H1 (cell line): ENCODE data around the gene TPM1. TPM values are rescaled to one million over a fixed set of nuclear protein-coding genes. Genes with fewer than 3 reads are reported as not detected.
A peak's percentile ranks its signal among the peaks of the same experiment; 100 is the strongest.

Source experiments
- CTCF ChIA-PET: fragments of 300-600 bp; sonication (Branson Sonifier 250); formaldehyde crosslinking; loops from one replicate; lab custom pipeline; 2021; ENCODE audit not compliant: partially characterized antibody; lab: Charles Lee
- POLR2A ChIA-PET: fragments of 300-600 bp; sonication (Branson Sonifier 250); formaldehyde crosslinking; loops from one replicate; lab custom pipeline; 2021; ENCODE audit warnings: inconsistent platforms; ENCODE audit not compliant: partially characterized antibody; lab: Charles Lee
- DNase-seq, 2 experiments: peaks; one replicate each; pipeline versions ENCODE4 v3.0.0 to v3.0.0-alpha.2; 2010 to 2022; ENCODE audit warnings: low spot score in 2 of 2, low read depth in 1 of 2, mixed read lengths in 1 of 2
- FAIRE-seq: peaks from 2 replicates; lab custom pipeline; 2011; peaks lifted over from hg19 to GRCh38; lab: Jason Lieb, UNC
- H2AFZ ChIP-seq: 2 replicates; pipeline ENCODE4 v1.8.1; 2012; ENCODE audit warnings: low read length, inconsistent platforms
- H2AK5ac ChIP-seq: 2 replicates; pipeline ENCODE4 v1.6.1; 2013; ENCODE audit warnings: low read depth, low read length
- H2BK120ac ChIP-seq: replicated peaks from 2 replicates; pipeline ENCODE3; 2013; ENCODE audit warnings: low read depth, low read length, inconsistent platforms
- H2BK12ac ChIP-seq: 2 replicates; pipeline ENCODE4 v1.6.1; 2013; ENCODE audit warnings: low read depth, low read length
- H2BK15ac ChIP-seq: 2 replicates; pipeline ENCODE4 v1.6.1; 2013; ENCODE audit warnings: low read length
- H2BK20ac ChIP-seq: 2 replicates; pipeline ENCODE4 v1.6.1; 2013; ENCODE audit warnings: low read length
- H2BK5ac ChIP-seq: 2 replicates; pipeline ENCODE4 v1.6.1; 2013; ENCODE audit warnings: low read depth, low read length
- H3K14ac ChIP-seq: 2 replicates; pipeline ENCODE4 v1.6.1; 2013; ENCODE audit warnings: inconsistent platforms; ENCODE audit not compliant: insufficient read length
- H3K18ac ChIP-seq: 2 replicates; pipeline ENCODE4 v1.6.1; 2013; ENCODE audit warnings: low read length; ENCODE audit errors: extremely low read depth
- H3K23ac ChIP-seq: 2 replicates; pipeline ENCODE4 v1.6.1; 2013; ENCODE audit warnings: inconsistent platforms; ENCODE audit not compliant: insufficient read length
- H3K23me2 ChIP-seq: 2 replicates; pipeline ENCODE4 v1.6.1; 2013; ENCODE audit warnings: low read depth, low read length
- H3K27ac ChIP-seq: 2 replicates; pipeline ENCODE4 v1.6.1; 2011; ENCODE audit warnings: low read depth, low read length, inconsistent platforms
- H3K27me3 ChIP-seq, 4 experiments: replicated peaks in 1 of 4; 1 replicate in 1 of 4; 2 replicates in 3 of 4; pipeline versions ENCODE4 v1.6.1 to v1.8.1; 2011 to 2013; ENCODE audit warnings: low read length in 3 of 4, mild to moderate bottlenecking in 3 of 4, inconsistent platforms in 2 of 4, mixed read lengths in 2 of 4, moderate library complexity in 1 of 4; ENCODE audit not compliant: control insufficient read depth in 3 of 4, insufficient read depth in 3 of 4; ENCODE audit errors: extremely low read depth in 1 of 4
- H3K36me3 ChIP-seq, 4 experiments: 2 replicates each; pipeline versions ENCODE4 v1.6.1 to v1.8.1; 2011 to 2013; ENCODE audit warnings: mild to moderate bottlenecking in 4 of 4, low read length in 3 of 4, moderate library complexity in 2 of 4, control low read depth in 1 of 4, inconsistent platforms in 1 of 4; ENCODE audit not compliant: insufficient read depth in 4 of 4, control insufficient read depth in 2 of 4
- H3K4ac ChIP-seq: replicated peaks from 2 replicates; pipeline ENCODE3; 2013; ENCODE audit warnings: low read length, low read depth, mixed read lengths, inconsistent platforms; ENCODE audit not compliant: insufficient read length
- H3K4me1 ChIP-seq, 4 experiments: replicated peaks in 1 of 4; 1 replicate in 1 of 4; 2 replicates in 3 of 4; pipeline versions ENCODE4 v1.6.1 to v1.8.1; 2011 to 2013; ENCODE audit warnings: low read length in 3 of 4, inconsistent platforms in 2 of 4, mixed read lengths in 1 of 4; ENCODE audit not compliant: insufficient read depth in 4 of 4, control insufficient read depth in 3 of 4
- H3K4me2 ChIP-seq, 2 experiments: 2 replicates each; pipeline versions ENCODE4 v1.6.1 to v1.8.1; 2011 to 2013; ENCODE audit warnings: low read depth in 2 of 2, low read length in 2 of 2, control low read depth in 1 of 2, inconsistent platforms in 1 of 2, mild to moderate bottlenecking in 1 of 2; ENCODE audit not compliant: insufficient read depth in 1 of 2
- H3K4me3 ChIP-seq, 4 experiments: fragments of 200-600, 300-600 bp in 1 of 4; sonication (generic), shearing (Covaris generic), sonication (Bioruptor Twin) in 1 of 4; 2 replicates each; pipeline versions ENCODE4 v1.5.1 to v1.8.1; 2011 to 2016; ENCODE audit warnings: low read length in 4 of 4, low read depth in 3 of 4, control low read depth in 2 of 4, inconsistent platforms in 2 of 4, mild to moderate bottlenecking in 2 of 4, mixed read lengths in 1 of 4, moderate library complexity in 1 of 4; ENCODE audit not compliant: insufficient read depth in 2 of 4; ENCODE audit errors: extremely low read depth in 1 of 4
- H3K56ac ChIP-seq: replicated peaks from 2 replicates; pipeline ENCODE3; 2013; ENCODE audit warnings: low read depth, mild to moderate bottlenecking, mixed read lengths, low read length, inconsistent platforms; ENCODE audit not compliant: insufficient read length
- H3K79me1 ChIP-seq: 2 replicates; pipeline ENCODE4 v1.6.1; 2013; ENCODE audit warnings: low read depth, low read length, control low read depth
- H3K79me2 ChIP-seq, 2 experiments: 2 replicates each; pipeline versions ENCODE4 v1.6.1 to v1.8.1; 2012 to 2013; ENCODE audit warnings: low read length in 2 of 2, mild to moderate bottlenecking in 2 of 2, inconsistent platforms in 1 of 2; ENCODE audit not compliant: insufficient read depth in 2 of 2, control insufficient read depth in 1 of 2
- H3K9ac ChIP-seq, 4 experiments: replicated peaks in 1 of 4; 1 replicate in 1 of 4; 2 replicates in 3 of 4; pipeline versions ENCODE4 v1.6.1 to v1.8.1; 2011 to 2013; ENCODE audit warnings: low read depth in 3 of 4, low read length in 3 of 4, control low read depth in 2 of 4, mild to moderate bottlenecking in 2 of 4, moderate library complexity in 2 of 4, inconsistent platforms in 1 of 4; ENCODE audit errors: extremely low read depth in 1 of 4
- H3K9me3 ChIP-seq, 2 experiments: 2 replicates each; pipeline versions ENCODE4 v1.6.1 to v1.8.1; 2012 to 2013; ENCODE audit warnings: mild to moderate bottlenecking in 2 of 2, moderate library complexity in 2 of 2, control low read depth in 1 of 2, inconsistent platforms in 1 of 2, low read depth in 1 of 2, low read length in 1 of 2, mixed read lengths in 1 of 2; ENCODE audit not compliant: insufficient read depth in 2 of 2
- H4K20me1 ChIP-seq, 2 experiments: replicated peaks in 1 of 2; 2 replicates each; pipeline versions ENCODE3 to v1.8.1; 2011 to 2013; ENCODE audit warnings: inconsistent platforms in 2 of 2, low read length in 2 of 2, mild to moderate bottlenecking in 1 of 2; ENCODE audit not compliant: insufficient read depth in 2 of 2, control insufficient read depth in 1 of 2
- H4K5ac ChIP-seq: 2 replicates; pipeline ENCODE4 v1.6.1; 2013; ENCODE audit warnings: low read length, low read depth, mixed read lengths, inconsistent platforms; ENCODE audit not compliant: insufficient read length
- H4K8ac ChIP-seq: 2 replicates; pipeline ENCODE4 v1.8.0; 2013; ENCODE audit warnings: mild to moderate bottlenecking, moderate library complexity, low read length, inconsistent platforms; ENCODE audit not compliant: insufficient read depth; ENCODE audit errors: extremely low read depth
- H4K91ac ChIP-seq: replicated peaks from 2 replicates; pipeline ENCODE3; 2013; ENCODE audit warnings: low read length, mixed read lengths, inconsistent platforms; ENCODE audit not compliant: insufficient read length
- GABPA ChIP-seq: IDR thresholded peaks from 2 replicates; pipeline ENCODE4 v1.6.1; 2011; ENCODE audit warnings: mild to moderate bottlenecking, low read length, moderate library complexity, borderline replicate concordance; ENCODE audit not compliant: insufficient read depth
- RAD21 ChIP-seq, 2 experiments: IDR thresholded peaks in 1 of 2; conservative IDR thresholded peaks in 1 of 2; 2 replicates each; pipeline ENCODE4 v1.6.1; 2011; ENCODE audit warnings: low read depth in 2 of 2, low read length in 2 of 2, improper control_type of control experiment in 1 of 2, inconsistent platforms in 1 of 2, mild to moderate bottlenecking in 1 of 2, moderate library complexity in 1 of 2
- WGBS, 2 experiments: shearing (Covaris generic) in 1 of 2; methylation state at CpG; one replicate each; pipeline versions ENCODE4 v1.1.6 to v1.1.7; 2013 to 2015; ENCODE audit warnings: low lambda C conversion rate in 2 of 2, mixed read lengths in 2 of 2, inconsistent platforms in 1 of 2, low coverage in 1 of 2, missing lambda C conversion rate in 1 of 2; ENCODE audit not compliant: insufficient replicate concordance in 2 of 2, insufficient coverage in 1 of 2, insufficient read length in 1 of 2; ENCODE audit errors: extremely low coverage in 1 of 2, missing lambda C conversion rate in 1 of 2; 5-methylcytosine and 5-hydroxymethylcytosine counted together
- polyA plus RNA-seq, 7 experiments: library from polyadenylated mRNA; depleted of rRNA in 3 of 7; stranded (reverse) in 5 of 7; unstranded in 2 of 7; fragments of >200 nt in 5 of 7; fragments of 200-250 nt in 2 of 7; gene quantifications; 1 replicate in 5 of 7; 2 replicates in 1 of 7; 4 replicates in 1 of 7; pipeline versions ENCODE4 v1.2.1 to v1.2.3, GENCODE V29; 2011 to 2013; ENCODE audit warnings: missing spikeins in 2 of 7, mixed read lengths in 2 of 7
- total RNA-seq: library from RNA; stranded (reverse); fragmentation: NEBNext Ultra II Directional; extraction: Animal tissue kit (Norgen Biotek cat#: 25700); gene quantifications from 2 replicates; pipeline ENCODE4 v1.2.1, GENCODE V29; 2021

TPM1 gene
- total and polyA plus RNA-seq, 2 of the 8 experiments (the other 6 are each of a cell fraction or from before 2014, with no cell fraction given): 258 to 579 TPM

DNA sequence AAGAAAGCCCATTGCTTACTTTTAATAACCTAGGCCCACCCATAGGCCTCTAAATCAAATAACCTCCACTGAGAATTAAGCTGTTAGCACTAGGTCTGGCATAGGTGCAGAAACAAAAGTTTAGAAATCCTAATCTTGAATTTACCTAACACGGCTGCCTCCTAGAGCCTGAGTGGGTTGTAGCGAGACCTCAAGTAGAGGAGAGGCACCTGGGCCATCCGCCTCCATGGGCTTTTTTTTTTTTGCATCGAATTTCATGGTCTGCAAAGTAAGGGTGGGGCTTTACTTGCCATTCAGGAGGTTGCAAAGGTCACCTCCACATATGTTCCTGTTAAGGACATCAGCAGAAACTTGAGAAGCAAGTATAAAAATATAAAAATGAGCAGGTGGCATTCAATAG, 6.6 kb upstream of the TPM1 start:
- H2AK5ac ChIP-seq: no peak overlapping the region
- no peaks in the 10 kb centered on the region for H3K9me3 ChIP-seq
- no peak overlapping the region for H3K4me2 ChIP-seq
- H3K56ac ChIP-seq: no peak overlapping the region
- TF ChIP-seq GABPA (no peak), RAD21 (IDR thresholded peaks at IDR 0.05 in 1 of 2, conservative IDR thresholded peaks at IDR 0.05 in 1 of 2; ENCODE audit: low read depth in 2 of 2, low read length in 2 of 2) (peak in 1 of 2 experiments; percentile 24; a peak in 1 of 4 replicates)
- TF ChIP-seq, all 59 proteins: peak for 1
- CTCF ChIA-PET: interaction anchor here (0.8 to 4.9 kb wide), 4 partner anchors 10 to 257 kb away, joined by 3 to 20 read pairs (median 4); no protein-coding TSS in a partner anchor
- Histone ChIP-seq H3K23me2 (no peaks in the 10 kb centered on the region; the same call in 1 of the 2 replicates), H2BK15ac (no peak overlapping the region), H2BK120ac (no peak overlapping the region), H3K79me2 (no peaks in the 10 kb centered on the region), H4K20me1 (no peaks in the 10 kb centered on the region), H3K27me3 (no peaks in the 10 kb centered on the region; a peak in 1 of 7 replicates), H3K14ac (no peak overlapping the region), H4K8ac (no peak overlapping the region), H4K5ac (no peak overlapping the region), H3K4ac (no peak overlapping the region), H3K4me1 (peaks cover 0 to 11% (median 6%) of the 10 kb centered on the region in 4 experiments; a peak in 5 of 7 replicates), H2BK20ac (no peak overlapping the region), H3K18ac (no peak overlapping the region), H2BK5ac (no peak overlapping the region), H4K91ac (no peak overlapping the region), H3K27ac (no peak overlapping the region), H3K4me3 (no peak overlapping the region), H2BK12ac (no peak overlapping the region), H3K36me3 (no peaks in the 10 kb centered on the region), H3K23ac (no peak overlapping the region), H2AFZ (no peak overlapping the region), H3K79me1 (no peaks in the 10 kb centered on the region), H3K9ac (no peak overlapping the region)
- 79% methylated on average over 4 of the region's 4 CpGs; no CpG with 5 or more reads in 1 of the 2 experiments for WGBS, 2 experiments
- FAIRE-seq: no peak
- no peak for DNase-seq
- POLR2A ChIA-PET: interaction anchor here (0.6 to 9.1 kb wide), 3 partner anchors 8 to 19 kb away, joined by 3 to 104 read pairs (median 3); partner anchors contain the start of gene TPM1
